CD4-positive, alpha-beta T cell treated with Interleukin-15 for 4 hours (primary cell): ENCODE data around the gene SERPINB10.
"Not testable (repeated sequence)": the region's sequence is repeated elsewhere in the genome, so short reads cannot be mapped to it uniquely, and the experiment has no call there.

Experiments used
- DNase-seq: peaks from one replicate; pipeline ENCODE4 v3.0.0-alpha.2; 2020; ENCODE audit warnings: low spot score

SERPINB10 gene

DNA sequence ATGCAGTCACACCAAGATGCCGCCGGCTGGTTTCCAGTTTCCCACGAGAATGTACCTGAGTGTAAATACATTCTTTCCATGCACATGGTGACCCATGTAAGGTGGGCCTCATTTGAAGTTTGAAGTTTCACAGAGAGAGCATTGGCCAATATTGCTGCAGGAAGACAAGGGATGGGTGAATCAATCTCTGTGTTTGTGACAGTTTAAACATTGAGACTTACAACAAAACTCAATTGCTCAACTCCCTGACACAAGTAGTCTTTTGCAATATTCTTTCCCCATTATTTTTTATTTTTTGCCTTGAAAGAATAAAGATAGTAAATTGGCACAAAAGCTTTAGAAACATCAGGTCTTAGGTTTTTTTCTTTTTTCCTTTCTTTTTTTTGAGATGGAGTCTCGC lies 15.2 kb upstream of the SERPINB10 start:
- no peak for DNase-seq

DNA sequence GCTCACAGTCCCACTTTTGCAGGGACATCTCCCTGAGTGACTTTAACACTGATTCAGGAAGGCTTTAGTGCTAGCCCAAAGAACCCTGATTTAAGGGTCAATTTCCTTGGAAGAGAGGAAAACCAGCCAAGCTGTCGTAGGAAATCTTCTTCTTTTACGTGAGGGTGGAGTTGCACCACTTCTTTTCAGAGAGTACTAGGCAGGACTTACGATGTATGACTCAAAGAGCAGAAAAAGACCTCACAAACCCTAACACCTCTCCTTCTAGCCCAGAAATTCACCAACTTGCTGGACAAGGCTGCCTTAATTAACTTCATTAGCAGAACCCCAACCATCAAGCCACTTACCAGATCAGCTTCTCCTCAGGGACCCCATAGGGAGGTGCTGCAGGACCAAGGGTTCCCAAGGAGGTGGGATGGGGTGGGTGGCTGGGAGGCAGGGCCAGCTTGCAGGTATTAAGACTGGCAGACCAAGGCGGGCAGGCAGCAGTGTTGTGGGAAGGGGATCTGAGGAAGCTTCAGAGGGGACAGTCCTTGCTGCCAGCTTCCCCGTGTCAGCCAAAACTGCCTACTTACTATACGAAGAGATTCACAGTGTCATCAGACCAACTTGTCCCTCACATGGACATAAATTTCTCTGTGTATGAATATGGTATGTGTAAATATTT lies 13.5 kb upstream of the SERPINB10 start:
- DNase-seq: no peak

DNA sequence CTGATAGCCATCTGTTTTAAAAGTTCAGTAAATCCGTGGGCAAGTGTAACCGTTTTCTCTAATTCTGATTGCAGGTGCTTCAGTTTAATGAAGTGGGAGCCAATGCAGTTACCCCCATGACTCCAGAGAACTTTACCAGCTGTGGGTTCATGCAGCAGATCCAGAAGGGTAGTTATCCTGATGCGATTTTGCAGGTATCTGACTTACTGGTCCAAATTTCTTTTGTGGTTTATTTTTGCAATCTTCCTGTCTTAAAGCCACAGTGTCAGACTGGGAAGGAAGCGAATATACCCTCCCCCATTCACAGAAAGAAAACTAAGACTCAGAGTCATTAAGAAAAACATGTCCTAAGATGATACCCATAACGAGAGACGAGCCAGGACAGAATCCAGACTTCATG lies 12.6 kb upstream of the SERPINB10 start:
- no peak for DNase-seq

DNA sequence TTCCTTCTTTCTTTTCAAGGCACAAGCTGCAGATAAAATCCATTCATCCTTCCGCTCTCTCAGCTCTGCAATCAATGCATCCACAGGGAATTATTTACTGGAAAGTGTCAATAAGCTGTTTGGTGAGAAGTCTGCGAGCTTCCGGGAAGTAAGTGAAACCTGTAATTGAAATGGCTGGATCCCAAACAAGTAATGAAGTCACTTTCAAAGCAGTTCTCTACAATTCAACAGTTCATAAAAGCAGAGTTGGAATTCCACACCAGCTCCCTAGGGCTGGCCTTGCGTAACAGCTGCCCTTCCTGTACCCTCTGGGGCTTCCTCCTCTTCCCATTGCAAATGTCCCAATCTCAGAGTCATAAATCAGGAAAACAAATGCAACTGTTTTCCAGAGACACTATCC lies 10.7 kb upstream of the SERPINB10 start:
- DNase-seq: no peak

DNA sequence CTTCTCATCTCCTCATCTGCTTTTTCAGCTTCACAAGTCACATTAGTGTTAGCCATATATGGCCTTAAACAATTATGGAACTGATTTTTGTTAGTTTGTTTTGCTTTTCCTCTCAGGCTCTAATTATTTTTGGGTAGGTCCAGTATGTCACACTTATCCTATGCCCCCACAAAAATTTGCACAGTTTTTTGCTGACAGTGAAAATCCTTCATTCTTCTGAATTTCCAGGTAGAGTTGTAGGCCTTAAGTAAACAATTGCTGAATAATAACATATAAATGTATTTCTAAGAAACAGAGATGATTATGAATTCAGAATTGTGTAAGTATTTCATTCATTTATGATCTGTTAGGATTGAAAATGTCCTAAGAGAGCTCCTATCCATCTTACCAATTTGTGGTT lies 8.6 kb upstream of the SERPINB10 start:
- no peak for DNase-seq

DNA sequence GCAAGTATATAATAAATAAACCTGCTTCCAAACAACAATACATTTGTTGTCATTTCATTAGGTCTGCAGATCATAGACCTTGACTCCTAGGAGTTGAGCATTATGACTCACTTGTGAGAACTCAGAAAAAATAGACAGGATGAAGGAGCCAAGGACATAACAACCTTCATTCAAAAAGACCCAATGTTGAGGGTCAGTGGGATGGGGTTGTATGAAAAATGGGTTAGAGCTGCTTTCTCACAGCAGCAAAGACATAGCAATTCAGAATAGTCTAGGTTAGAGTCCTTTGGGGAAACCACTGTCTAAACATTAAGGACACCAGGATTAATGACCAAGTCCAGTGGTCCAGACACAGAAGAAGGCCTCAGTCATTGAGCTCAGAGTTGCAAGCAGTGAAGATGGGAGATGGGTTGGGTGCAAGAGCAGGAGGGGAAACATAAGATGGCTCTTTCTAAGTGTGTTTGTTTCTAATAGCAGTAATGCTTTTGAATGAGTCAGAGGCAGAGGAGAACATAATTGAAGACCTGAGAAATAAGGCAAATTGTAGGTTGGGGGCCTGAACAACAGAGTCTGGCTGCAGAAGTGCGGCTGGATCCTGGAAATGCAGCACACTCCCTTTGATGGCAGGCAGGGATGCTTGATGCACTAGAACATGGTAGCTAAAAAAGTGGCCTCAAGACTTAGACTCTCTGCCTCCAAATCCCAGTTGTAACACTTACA lies 3.7 kb upstream of the SERPINB10 start:
- DNase-seq: no peak

DNA sequence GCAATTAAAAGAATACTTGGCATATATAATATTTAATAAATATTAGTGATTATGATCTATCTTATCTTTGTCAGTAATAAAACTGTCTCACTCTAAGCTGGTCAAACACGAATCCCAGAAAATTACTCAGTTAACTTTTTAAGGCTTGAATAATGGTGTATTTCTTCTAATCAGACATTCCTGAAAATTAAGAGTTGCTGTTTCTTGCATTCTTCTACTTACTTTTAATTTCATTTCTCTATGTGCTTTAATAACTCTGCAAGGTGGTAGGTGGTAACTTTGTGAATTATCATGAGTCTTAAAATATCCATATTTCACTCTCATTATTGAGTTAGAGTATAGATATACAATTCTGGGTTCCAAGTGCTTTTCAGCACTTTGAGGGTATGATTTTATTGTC lies 3.1 kb upstream of the SERPINB10 start:
- no peak for DNase-seq

DNA sequence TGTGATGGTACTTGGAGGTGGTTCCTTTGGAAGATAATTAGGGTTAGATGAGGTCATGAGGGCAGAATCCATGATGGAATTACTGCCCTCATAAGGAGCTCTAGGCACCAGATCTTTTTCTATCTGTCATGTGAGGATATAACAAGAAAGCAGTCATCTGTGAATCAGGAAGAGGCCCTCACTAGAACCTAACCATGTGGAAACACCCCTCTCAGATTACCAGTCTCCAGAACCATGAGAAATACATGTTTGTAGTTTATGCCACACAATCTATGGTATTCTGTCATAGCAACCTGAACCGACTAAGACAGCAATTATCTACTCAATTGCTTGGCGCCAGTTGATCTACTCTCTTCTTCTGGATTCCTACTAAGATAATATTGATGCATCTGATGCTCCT lies 2.4 kb upstream of the SERPINB10 start:
- DNase-seq: no peak

DNA sequence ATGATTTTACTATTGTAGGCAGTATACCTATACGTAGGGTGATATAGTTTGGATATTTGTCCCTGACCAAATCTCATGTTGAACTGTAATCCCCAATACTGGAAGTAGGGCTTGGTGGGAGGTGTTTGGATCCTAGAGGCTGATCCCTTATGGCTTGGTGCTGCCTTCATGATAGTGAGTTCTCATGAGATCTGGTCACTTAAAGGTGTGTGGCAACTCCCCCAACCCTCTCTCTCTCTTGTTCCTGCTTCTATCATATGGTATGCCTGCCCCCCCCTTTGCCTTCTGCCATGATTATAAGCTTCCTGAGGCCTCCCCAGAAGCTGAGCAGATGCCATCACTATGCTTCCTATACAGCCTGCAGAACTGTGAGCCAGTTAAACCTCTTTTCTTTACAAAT lies 1.7 kb upstream of the SERPINB10 start:
- DNase-seq: no peak

DNA sequence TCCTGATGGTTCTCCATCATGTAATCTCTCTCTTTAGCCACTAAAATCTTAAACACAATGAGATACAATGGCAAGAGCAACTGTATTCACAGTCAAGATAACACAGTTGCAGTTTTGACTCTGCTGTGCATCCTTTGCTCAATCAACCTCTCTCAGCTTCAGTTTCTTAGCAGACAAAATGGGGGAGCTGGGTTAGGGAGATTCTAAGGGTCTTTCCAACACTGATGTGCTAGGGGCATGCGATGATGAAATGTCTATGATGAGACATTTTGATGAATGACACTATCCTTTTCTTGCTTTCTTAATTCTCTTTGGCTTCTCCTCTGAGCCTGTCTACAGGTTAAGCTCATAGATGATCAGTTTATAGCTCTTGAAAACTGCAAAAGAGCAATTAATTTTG lies 1.1 kb downstream of the SERPINB10 start:
- DNase-seq: no peak

DNA sequence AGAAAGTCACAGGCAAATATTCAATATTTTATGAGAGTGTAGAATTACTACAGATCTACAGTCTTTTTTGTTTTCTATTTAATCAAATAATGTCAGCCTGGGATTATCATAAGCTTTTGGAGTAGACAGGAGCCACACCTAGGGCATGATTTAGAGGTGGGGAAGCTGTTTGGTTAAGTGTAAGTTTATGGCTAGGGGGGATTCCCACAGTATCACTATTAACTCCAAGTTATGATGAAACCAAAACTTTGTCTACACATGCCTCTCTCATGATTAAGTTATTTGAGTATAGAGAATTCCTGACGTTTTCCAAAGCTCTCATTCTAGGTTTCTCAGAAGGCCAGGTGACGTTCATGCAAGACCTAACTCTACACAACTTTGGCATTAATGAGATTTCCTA lies 2.1 kb downstream of the SERPINB10 start:
- no peak for DNase-seq

DNA sequence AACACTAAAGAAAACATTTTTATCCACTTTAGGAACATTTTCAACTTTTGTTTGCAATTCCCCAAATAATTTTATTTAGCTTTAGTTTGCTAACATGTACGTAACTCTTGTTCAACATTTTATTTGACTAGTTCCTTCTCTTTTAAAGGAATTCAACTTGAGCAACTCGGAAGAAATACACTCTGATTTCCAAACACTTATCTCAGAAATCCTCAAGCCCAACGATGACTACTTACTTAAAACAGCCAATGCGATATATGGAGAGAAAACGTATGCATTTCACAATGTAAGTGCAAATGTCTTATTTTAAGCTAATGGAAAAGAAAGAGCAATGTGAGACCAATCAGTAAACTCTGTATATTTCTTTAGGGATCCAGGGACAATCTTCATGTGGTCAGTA lies 10.1 kb downstream of the SERPINB10 start:
- DNase-seq: no peak

DNA sequence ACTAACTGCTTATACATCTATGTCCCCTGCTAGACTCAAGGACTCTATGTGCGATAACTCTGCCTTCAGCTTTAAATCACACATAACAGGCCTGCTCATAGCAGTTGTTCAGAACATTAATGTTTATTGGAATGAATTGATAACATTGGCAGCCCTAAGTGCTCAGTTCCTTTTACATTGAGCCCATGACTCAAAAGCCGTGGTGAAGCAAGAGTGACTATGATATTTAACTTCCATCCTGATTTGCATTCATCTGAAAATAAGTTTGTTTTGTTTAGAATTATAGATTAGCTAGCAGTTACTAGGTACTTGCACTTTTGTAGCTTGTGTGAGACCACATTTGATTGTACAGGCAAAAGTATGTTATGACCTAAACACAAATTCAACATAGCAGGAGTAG lies 14.3 kb downstream of the SERPINB10 start:
- no peak for DNase-seq

DNA sequence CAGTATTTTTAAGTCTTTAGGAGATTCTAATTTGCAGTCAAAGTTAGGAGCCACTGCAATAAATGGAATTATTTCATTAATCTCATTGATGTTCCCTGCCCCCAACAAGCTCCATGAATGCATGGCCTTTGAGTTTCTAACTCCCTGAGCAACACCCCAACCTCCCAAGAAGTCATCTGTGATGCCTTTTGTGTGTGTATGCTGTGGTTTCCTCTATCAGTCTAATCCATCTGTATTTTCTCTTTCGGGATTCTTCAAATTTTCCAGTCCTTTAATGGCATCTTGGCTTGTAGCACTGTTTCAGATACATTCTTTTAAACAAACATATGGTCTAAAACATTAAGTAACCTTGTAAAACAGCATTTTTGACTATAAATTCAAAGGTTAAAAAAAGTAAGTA lies 16.8 kb downstream of the SERPINB10 start:
- DNase-seq: no peak

DNA sequence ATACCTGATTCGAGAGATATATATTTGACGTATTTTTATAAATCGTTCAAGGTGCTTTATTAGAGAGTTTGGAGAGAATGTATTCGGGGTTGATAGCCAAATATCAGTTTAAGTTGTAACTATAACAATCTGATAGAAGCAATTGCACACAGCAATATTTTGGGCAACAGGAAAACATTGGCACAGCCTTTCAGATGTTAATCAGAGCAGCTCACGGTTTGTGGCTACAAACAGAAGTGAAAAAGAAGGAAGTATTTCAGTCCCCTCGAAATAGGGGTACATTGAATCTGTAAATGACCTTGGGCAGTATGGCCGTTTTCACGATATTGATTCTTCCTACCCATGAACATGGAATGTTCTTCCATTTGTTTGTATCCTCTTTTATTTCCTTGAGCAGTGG lies 20.6 kb downstream of the SERPINB10 start:
- DNase-seq: no peak

DNA sequence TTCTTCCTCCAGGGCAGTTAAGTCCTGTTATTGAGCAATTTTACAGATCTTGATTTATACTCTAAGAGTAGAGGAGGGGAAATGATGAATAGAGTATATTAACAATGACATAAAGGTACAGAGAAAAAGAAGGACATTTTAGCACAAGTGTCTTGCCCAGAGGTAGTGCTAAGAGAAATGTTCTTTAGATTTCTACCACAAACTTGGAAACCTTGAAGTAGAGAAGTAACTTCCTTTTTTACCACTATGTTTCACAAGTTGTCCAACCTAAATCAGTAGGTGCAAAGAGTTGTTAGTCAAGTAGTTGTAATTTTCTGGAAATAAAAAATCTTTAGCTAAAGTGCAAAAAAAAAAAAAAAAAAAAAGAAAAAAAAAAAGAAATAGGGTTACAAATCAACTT lies 21.6 kb downstream of the SERPINB10 start:
- DNase-seq: not testable (repeated sequence)

DNA sequence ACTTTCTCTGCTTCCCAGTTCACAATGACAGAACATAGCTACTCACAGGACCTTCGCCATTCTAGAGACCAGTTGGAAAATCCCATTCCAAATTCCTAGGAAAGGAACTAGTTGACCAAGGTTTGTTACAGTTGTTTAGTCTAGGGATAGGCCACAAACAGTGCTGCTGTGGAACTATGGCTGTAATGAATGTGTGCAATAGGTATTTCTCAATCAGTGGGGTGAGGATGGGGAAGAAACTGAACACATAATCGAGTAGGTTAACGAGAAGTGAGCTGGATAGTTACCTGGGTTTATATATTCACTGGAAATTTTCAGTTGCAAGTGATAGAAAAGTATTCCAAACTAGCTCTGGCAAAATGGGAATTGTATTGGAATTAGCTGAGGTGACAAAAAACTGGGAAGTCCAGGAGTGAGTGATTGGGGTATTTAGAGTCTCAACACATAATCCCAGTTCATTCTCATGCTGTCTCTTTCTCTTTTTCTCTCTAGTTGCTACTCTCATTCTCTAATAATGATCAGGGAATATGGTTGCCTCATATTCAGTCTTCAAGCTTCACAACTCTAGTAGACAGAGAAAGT lies 23.1 kb downstream of the SERPINB10 start:
- no peak for DNase-seq

DNA sequence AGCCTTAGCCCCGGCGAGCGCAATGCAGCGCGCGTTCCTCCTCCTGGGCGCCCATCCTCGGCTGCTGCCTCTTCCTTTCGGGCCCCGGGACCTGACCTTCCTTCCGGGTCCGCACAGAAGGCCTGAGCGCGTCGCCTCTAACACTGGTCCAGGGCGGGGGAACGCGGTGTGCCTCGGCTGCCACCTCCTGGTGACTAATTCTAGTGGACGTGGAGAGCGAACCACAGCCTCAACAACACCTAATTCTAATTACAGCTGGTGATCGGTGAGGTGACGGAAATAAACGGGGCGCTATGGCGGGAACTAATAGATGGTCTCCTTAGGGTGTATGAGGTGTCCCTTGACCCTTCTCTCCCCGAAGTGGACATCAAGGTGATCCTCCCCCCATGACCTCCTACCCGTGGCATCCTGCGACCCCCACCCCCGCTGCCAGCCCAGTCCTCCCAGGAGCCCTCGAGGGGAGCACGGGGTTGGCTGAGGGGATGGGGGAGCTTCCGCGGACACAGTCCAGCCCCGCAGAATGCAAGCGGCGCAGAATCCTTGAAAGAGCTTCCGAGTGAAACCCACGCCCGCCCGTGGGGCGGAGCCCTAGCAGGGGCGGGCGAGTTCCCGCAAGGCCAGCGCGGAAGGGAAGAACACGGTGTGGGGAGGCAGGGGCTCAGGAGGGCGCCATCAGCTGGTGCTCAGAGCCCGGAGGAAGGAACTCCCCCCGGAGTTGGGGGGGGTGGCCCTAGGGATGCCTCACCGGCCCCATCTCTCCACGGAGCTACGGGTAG lies 28.6 kb downstream of the SERPINB10 start:
- DNase-seq: peak; percentile 61

DNA sequence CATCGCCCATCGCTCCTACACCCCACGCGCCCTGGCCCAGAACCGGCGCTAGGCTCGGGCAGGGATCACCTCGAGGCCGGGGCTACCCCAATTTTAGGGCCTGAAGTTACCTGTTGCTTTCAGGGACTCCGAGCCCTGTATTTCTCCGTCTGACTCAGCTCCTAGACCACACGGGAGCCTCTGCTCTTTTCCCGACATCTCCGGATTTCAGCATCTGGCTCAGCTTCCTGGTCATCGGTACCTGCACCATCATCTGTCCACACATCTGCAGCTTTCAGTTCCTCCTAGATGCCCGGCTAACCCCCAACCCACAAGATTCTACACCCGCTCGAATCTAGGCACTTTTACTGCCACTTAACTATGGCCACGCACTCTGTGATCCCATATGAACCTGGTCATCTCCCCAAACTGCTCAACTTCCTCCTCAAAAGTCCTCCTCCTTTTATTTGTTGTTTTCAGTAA lies 29.2 kb downstream of the SERPINB10 start:
- no peak for DNase-seq

DNA sequence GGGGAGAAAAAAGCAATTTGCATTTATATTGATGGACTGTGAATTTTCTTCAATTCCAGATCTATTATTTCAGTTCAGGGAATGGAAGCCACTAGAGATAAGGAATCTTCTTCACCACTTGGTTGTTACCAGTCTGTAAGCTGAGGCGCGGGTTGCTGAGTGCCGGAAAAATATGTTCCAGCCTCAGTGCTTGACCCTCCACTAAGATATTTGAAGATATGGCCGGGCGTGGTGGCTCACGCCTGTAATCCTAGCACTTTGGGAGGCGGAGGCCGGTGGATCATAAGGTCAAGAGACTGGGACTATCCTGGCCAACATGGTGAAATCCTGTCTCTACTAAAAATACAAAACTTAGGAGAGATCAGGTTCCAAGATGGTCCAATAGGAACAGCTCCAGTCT lies 32.2 kb downstream of the SERPINB10 start:
- DNase-seq: no peak

DNA sequence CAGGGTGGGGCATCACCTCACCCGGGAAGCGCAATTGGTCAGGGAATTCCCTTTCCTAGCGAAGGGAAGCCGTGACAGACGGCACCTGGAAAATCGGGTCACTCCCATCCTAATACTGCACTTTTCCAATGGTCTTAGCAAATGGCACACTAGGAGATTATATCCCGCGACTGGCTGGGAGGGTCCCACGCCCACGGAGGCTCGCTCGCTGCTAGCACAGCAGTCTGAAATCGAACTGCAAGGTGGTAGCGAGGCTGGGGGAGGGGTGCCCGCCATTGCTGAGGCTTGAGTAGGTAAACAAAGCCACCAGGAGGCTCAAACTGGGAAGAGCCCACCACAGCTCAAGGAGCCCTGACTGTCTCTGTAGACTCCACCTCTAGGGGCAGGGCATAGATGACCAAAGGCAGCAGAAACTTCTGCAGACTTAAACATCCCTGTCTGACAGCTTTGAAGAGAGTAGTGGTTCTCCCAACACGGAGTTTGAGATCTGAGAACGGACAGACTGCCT lies 32.8 kb downstream of the SERPINB10 start:
- not testable (repeated sequence) for DNase-seq

DNA sequence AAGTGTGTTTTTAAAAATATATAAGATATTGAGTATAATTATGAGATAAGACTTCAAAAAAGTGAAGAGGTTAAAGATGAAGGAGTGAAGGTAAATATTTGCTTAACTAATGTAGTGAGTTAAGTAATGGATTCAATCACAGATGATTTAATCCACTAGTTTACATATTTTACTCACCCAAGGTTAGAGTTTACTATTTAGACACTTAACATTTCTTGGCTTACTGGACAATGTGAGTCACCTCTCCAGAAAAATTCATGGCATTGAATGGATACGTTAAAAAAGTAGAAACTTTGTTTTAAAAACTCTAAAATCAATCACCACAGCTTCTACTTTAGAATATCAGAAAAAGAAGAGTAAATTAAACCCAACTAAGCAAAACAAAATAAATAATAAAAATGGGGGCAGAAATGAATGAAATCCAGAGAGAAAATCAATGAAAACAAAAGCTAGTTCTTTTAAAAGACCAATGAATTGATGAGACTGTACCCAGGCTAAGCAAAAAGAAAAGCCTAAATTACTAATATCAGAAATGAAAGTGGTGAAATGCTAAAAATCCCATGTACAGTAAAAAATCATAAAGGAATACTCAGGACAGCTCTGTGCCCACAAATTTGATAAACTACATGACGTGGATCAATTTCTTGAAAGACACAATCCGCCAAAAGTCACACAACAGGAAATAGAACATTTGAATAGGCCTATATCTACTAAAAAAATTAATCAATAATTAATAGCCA lies 39.5 kb downstream of the SERPINB10 start:
- no peak for DNase-seq
